Parathyroid adenoma (tissue), 2 donors: Measurements from ENCODE around the gene ERLEC1.

Experiments
- H2AFZ ChIP-seq: fragments of 300-600 bp; sonication (generic); one replicate; pipeline ENCODE4 v1.7.0; 2017; ENCODE audit warnings: antibody characterized with exemption, mild to moderate bottlenecking
- H3K27ac ChIP-seq: fragments of 300-600 bp; sonication (generic); one replicate; pipeline ENCODE4 v1.7.0; 2017
- H3K27me3 ChIP-seq: fragments of 300-600 bp; sonication (generic); one replicate; pipeline ENCODE4 v1.7.0; 2017; ENCODE audit warnings: low read length; ENCODE audit not compliant: control insufficient read depth, insufficient read depth
- H3K36me3 ChIP-seq: fragments of 300-600 bp; sonication (generic); one replicate; pipeline ENCODE4 v1.7.0; 2017; ENCODE audit warnings: low read length; ENCODE audit not compliant: control insufficient read depth, insufficient read depth
- H3K4me1 ChIP-seq: fragments of 300-600 bp; sonication (generic); one replicate; pipeline ENCODE4 v1.7.0; 2017; ENCODE audit warnings: control low read depth
- H3K4me2 ChIP-seq: fragments of 300-600 bp; sonication (generic); one replicate; pipeline ENCODE4 v1.7.0; 2017; ENCODE audit warnings: low read length
- H3K4me3 ChIP-seq: fragments of 300-600 bp; sonication (generic); one replicate; pipeline ENCODE4 v1.7.0; 2017; ENCODE audit warnings: low read depth, low read length
- H3K79me2 ChIP-seq: fragments of 300-600 bp; sonication (generic); one replicate; pipeline ENCODE4 v1.7.0; 2017; ENCODE audit warnings: control low read depth
- H3K9ac ChIP-seq: fragments of 300-600 bp; sonication (generic); one replicate; pipeline ENCODE4 v1.7.0; 2017; ENCODE audit warnings: mild to moderate bottlenecking
- H3K9me3 ChIP-seq: fragments of 300-600 bp; sonication (generic); one replicate; pipeline ENCODE4 v1.7.0; 2017; ENCODE audit warnings: low read length; ENCODE audit not compliant: control insufficient read depth
- CTCF ChIP-seq: fragments of 300-600 bp; sonication (generic); IDR thresholded peaks from one replicate; pipeline ENCODE4 v1.7.0; 2017; ENCODE audit warnings: antibody characterized with exemption, mild to moderate bottlenecking
- donor health status: primary hyperparathyroidism.

The ERLEC1 gene

GRCh38 chr2:53859206-53860181 lies 72.7 kb downstream of the ERLEC1 start, which contains the start of gene GPR75:
TSS of gene GPR75 (minus strand) at chr2:53859967. CDS start at chr2:53854756, 5,211 bp downstream.
- no peaks in the 10 kb centered on the region for H3K79me2 ChIP-seq
- peak within 1 kb of the TSS; percentile 93 for H2AFZ ChIP-seq
- peak within 1 kb of the TSS; percentile 64 for H3K4me3 ChIP-seq
- H3K27me3 ChIP-seq = no peaks in the 10 kb centered on the region
- H3K27ac ChIP-seq = peak within 1 kb of the TSS; percentile 73
- H3K36me3 ChIP-seq = no peaks in the 10 kb centered on the region
- peak within 1 kb of the TSS; percentile 79 for H3K4me2 ChIP-seq
- no peaks in the 10 kb centered on the region for H3K9me3 ChIP-seq
- TF ChIP-seq CTCF = peak; percentile 15
- H3K9ac ChIP-seq = no peak within 1 kb of the TSS
- H3K4me1 ChIP-seq = no peaks in the 10 kb centered on the region

- TF ChIP-seq CTCF = no peak
- Histone ChIP-seq H3K4me3 (no peak overlapping the region), H2AFZ (no peak overlapping the region), H3K9me3 (no peaks in the 10 kb centered on the region), H3K79me2 (no peaks in the 10 kb centered on the region), H3K4me1 (peaks cover 5% of the 10 kb centered on the region), H3K4me2 (no peak overlapping the region), H3K27me3 (no peaks in the 10 kb centered on the region), H3K27ac (no peak overlapping the region), H3K36me3 (no peaks in the 10 kb centered on the region), H3K9ac (no peak overlapping the region)
Measured at GRCh38 chr2:53861824-53862223, 75.0 kb downstream of the ERLEC1 start.

GRCh38 chr2:53863538-53864227 lies 76.8 kb downstream of the ERLEC1 start:
- Histone ChIP-seq H3K9ac (no peak overlapping the region), H3K9me3 (no peaks in the 10 kb centered on the region), H3K4me1 (peaks cover 5% of the 10 kb centered on the region), H3K27ac (no peak overlapping the region), H3K4me2 (no peak overlapping the region), H3K4me3 (no peak overlapping the region), H3K36me3 (no peaks in the 10 kb centered on the region), H3K79me2 (no peaks in the 10 kb centered on the region), H2AFZ (no peak overlapping the region), H3K27me3 (no peaks in the 10 kb centered on the region)
- no peak for TF ChIP-seq CTCF

GRCh38 chr2:53865264-53865663 lies 78.4 kb downstream of the ERLEC1 start:
- H2AFZ ChIP-seq = no peak overlapping the region
- H3K4me3 ChIP-seq = no peak overlapping the region
- H3K79me2 ChIP-seq = no peaks in the 10 kb centered on the region
- no peaks in the 10 kb centered on the region for H3K36me3 ChIP-seq
- peak overlapping the region; percentile 22 for H3K27ac ChIP-seq
- peak overlapping the region; percentile 29 for H3K4me2 ChIP-seq
- H3K27me3 ChIP-seq = no peaks in the 10 kb centered on the region
- H3K9ac ChIP-seq = no peak overlapping the region
- H3K9me3 ChIP-seq = no peaks in the 10 kb centered on the region
- TF ChIP-seq CTCF = no peak
- peaks cover 5% of the 10 kb centered on the region for H3K4me1 ChIP-seq
